Activated CD4-positive, CD25-positive, alpha-beta regulatory T cell treated with anti-CD3 and anti-CD28 coated beads, Interleukin-2, amount 50 U/mL, for 24 hours (primary cell): ENCODE results near the gene ZBED1.
"Not testable (repeated sequence)": the region's sequence is repeated elsewhere in the genome, so short reads cannot be mapped to it uniquely, and the experiment has no call there.

Experiments used
- ATAC-seq, 2 donors: fragments of 150-1000 bp; cut with Tn5 transposase; one replicate each; pipeline ENCODE4 v1.10.0; 2021; ENCODE audit warnings: mild to moderate bottlenecking in 1 of 2, moderate library complexity in 1 of 2

The ZBED1 gene

DNA sequence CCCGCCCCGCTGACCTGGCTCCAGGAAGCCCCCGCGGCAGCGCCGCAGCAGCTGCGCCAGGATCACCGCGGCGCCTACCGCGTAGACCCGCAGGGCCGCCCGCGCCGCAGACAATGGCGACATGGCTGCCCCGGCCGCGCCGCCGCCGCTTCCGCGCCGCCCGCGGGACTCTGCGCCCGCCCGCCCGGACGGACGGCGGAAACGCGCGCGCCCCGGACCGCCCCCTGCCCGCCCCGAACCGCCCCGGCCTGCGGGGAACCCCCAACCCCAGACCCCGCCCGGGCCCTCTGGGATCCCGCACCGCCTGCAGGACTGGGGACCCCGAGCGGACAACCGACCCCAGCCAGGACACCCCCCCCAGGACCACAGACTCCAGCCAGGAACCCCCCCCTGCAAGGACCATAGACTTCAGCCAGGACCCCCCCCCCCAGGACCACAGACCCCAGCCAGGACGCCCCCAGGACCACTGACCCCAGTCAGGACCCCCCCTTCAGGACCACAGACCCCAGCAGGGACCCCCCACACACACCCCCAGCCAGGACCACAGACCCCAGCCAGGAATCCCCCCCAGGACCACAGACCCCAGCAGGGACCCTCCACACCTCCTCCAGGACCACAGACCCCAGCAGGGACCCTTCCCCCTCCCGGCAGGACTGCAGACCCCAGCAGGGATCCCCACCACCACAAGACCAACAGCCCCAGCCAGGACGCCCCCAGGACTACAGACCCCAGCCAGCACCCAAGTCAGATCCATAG is at the start of gene ZBED1, which contains the start of gene DHRSX:
TSS of gene ZBED1 (minus strand) at position 174 of the 756 bp plus-strand sequence. CDS start 10,257 bp downstream, outside the sequence.
TSS of gene DHRSX (minus strand) at position 174 of the 756 bp plus-strand sequence. CDS start at position 123, 51 bp downstream.
- ATAC-seq: peak; percentile 71 to 72

- no peak for ATAC-seq
These were observed 49.1 kb upstream of the ZBED1 start for GRCh38 chrX:2549876-2550275.

GRCh38 chrX:2548711-2549423 is 48.1 kb upstream of the ZBED1 start:
- no peak for ATAC-seq

- no peak for ATAC-seq
These were observed 47.0 kb upstream of the ZBED1 start for GRCh38 chrX:2547736-2548135.

GRCh38 chrX:2546496-2546895 is 45.7 kb upstream of the ZBED1 start:
- ATAC-seq: no peak

GRCh38 chrX:2545144-2545543 is 44.4 kb upstream of the ZBED1 start:
- no peak for ATAC-seq

GRCh38 chrX:2542826-2543521 is 42.2 kb upstream of the ZBED1 start:
- ATAC-seq: no peak

- ATAC-seq: no peak
These were observed 40.8 kb upstream of the ZBED1 start for GRCh38 chrX:2541603-2542002.

DNA sequence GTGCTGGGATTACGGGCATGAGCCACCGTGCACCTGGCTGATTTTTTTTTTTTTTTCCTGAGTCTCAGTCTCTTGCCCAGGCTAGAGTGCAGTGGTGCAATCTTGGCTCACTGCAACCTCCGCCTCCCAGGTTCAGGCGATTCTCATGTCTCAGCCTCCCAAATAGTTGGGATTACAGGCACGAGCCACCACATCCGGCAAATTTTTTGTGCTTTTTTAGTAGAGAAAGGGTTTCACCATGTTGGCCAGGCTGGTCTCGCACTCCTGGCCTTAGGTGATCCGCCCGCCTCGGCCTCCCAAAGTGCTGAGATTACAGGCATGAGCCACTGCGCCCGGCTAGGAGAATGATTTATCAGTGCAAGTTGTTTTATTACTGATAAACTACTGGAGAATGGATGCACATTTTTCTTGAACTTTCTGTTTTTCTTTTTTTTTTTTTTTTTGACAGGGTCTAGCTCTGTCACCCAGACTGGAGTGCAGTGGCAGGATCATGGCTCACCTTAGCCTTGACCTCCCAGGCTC is 39.7 kb upstream of the ZBED1 start:
- no peak for ATAC-seq

DNA sequence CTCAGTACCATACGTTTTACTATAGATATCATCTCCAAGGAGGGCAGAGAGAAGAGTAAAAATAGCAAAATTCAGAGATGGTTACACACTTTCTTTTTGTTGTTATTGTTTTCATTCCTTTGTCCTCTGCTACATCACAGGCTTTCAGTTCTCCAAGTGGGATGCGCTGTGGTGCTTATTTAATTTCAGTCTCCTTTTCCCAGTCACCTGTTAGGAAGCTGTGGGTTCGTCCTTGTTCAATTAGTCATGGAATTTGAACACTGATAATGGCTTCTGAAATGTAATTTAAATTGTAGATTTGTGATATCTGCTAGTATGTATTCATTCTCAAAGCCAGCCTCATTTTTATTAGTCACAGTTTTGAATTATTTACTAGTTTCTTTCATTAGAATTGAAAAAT is 38.8 kb upstream of the ZBED1 start:
- ATAC-seq: no peak

- ATAC-seq: no peak
These were observed 37.4 kb upstream of the ZBED1 start for GRCh38 chrX:2538031-2538757.

DNA sequence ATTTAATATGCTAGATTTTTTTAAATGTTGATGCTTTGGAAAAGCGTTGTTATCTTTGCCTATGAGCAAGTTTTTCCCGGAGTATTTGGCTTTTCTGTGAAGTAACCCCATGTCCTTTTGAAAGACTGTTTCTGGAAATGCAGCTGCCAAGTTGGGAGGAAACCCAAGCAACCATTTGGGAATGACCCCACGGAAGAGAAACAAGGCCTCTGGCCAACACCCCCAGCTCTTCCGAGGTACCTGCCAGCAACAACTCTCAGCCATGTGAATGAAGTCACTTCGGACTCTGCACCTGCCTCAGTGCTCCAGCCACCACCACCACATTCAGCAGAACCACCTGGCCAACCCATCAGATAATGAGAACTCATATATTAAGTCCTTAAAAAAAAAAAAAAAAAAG is 36.2 kb upstream of the ZBED1 start:
- ATAC-seq: no peak

DNA sequence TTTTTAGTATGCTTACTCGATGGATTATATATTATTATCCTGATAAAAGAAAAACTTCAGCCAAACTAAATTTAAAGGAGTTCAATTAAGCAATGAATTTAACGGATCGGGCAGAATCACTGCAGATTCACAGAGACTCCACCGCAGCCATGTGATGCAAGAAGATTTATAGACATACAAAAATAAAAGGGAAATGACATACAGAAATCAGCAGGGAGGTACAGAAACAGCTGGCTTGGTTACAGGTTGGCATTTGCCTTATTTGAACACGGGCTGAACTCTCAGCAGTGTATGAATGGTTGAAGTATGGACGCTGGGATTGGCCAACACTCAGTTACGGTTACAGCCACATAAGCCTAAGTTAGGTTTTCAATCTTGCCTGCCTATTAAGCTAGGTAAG is 35.4 kb upstream of the ZBED1 start:
- ATAC-seq: no peak

- ATAC-seq: not testable (repeated sequence)
These were observed 33.7 kb upstream of the ZBED1 start for GRCh38 chrX:2534261-2535021.

DNA sequence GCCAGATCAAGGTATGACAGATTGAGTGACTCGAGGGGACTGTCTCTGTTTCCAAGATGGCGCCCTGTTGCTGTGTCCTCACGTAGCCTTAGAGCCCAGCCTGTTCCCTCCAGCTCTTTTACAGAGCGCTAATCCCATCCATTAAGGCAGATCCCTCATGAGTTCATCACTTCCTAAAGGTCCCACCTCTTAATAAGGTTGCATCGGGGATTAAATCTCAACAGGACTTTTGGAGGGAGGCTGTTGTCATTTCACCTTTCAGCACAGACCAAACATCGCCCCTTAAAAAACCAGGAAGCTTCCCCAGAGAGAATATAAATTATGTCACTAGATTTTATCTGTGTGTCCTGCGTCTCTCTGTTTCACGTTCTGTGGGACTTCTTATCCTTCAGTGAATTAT is 32.6 kb upstream of the ZBED1 start:
- no peak for ATAC-seq

GRCh38 chrX:2526390-2526789 is 25.6 kb upstream of the ZBED1 start:
- ATAC-seq: no peak

- ATAC-seq: no peak
These were observed 23.1 kb upstream of the ZBED1 start for GRCh38 chrX:2523911-2524310.

DNA sequence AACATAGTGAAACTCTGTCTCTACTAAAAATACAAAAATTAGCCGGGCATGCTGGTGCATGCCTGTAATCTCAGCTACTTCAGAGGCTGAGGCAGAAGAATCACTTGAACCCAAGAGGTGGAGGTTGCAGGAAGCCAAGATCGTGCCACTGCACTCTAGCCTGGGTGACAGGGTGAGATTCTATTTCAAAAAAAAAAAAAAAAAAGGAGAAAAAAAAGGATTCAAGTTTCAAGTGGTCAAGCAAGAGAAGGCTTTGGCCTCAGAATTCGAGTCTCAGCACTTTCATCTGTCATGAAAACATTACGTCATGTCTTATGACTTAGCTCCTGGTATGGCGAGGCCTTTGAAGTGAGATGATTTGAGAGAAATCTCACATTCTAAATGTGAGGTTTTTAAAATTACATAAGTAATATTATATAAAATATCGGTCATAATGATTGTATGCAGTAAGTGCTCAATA is 21.2 kb upstream of the ZBED1 start:
- ATAC-seq: no peak

DNA sequence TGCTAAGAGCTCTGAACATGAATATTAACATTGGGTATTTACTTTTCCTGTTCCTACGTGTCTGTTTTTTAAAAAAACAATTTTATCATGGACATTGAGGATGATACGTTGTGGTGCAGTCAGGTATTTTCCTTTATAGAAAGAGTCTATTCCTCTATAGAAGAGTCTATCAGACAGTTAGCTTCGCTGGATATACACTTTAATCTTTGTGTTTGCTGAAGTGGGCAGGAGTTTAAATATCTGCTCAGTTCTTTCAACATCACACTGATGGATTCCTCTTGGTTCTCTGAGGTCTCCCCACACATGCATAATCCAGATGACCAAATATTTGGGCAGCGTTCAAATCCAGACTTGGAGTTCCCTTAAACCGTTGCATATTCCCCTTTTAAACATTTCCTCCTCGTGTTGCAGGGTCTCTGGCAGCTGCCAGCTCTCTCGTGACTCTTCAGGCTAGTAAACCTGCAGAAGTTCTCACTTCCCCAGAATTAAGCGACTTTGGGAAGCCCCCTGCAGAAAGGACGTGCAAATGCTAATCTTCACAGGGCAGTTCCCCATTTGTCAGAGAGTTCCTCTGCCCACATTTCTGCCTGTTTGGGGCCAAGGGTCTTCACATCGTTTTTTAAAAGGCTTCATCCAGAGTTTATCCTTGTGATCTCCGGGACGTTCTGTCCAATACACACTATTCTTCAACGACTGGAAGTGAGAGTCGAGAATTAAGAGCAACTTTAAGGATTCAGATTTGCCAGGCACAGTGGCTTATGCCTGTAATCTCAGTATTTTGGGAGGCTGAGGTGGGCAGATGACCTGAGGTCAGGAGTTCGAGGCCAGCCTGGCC is 20.5 kb upstream of the ZBED1 start:
- peak in 1 of 2 donors; percentile 17 for ATAC-seq

- no peak for ATAC-seq
These were observed 19.8 kb upstream of the ZBED1 start for GRCh38 chrX:2520539-2520938.

- not testable (repeated sequence) for ATAC-seq
These were observed 18.9 kb upstream of the ZBED1 start for GRCh38 chrX:2519638-2520037.
